Stimulated activated CD8-positive, alpha-beta memory T cell treated with anti-CD3 and anti-CD28 coated beads, Interleukin-4, amount 100 ng/mL, for 1 hour (primary cell): Measurements from ENCODE around the gene CIROP.

ENCODE experiments used
- DNase-seq, 2 donors: peaks; one replicate each; pipeline ENCODE4 v3.0.0-alpha.2; 2020; ENCODE audit warnings: low read depth in 2 of 2, low spot score in 1 of 2

Gene CIROP

GRCh38 chr14:23094666-23095195 lies 10.1 kb downstream of the CIROP start, which contains the start of gene ACIN1:
Gene ACIN1 (minus strand): TSS chr14:23095136. CDS start chr14:23095112, 24 bp downstream.
- DNase-seq, result peak; percentile 49 to 54

GRCh38 chr14:23093991-23094665 lies 10.7 kb downstream of the CIROP start:
- DNase-seq, result no peak

- DNase-seq, result no peak
Observed at GRCh38 chr14:23093526-23093925, 11.3 kb downstream of the CIROP start.

GRCh38 chr14:23093104-23093503 lies 11.7 kb downstream of the CIROP start:
- DNase-seq, result no peak

- no peak for DNase-seq
Observed at GRCh38 chr14:23091294-23092225, 13.2 kb downstream of the CIROP start.

- no peak for DNase-seq
Observed at GRCh38 chr14:23090254-23090636, 14.5 kb downstream of the CIROP start.

GRCh38 chr14:23089498-23090253 lies 15.1 kb downstream of the CIROP start:
- DNase-seq, result no peak

GRCh38 chr14:23086565-23086964 lies 18.2 kb downstream of the CIROP start:
- DNase-seq, result no peak

GRCh38 chr14:23085458-23085857 lies 19.3 kb downstream of the CIROP start:
- no peak for DNase-seq

- DNase-seq, result no peak
Observed at GRCh38 chr14:23080474-23080873, 24.3 kb downstream of the CIROP start.

GRCh38 chr14:23079716-23080115 lies 25.1 kb downstream of the CIROP start:
- DNase-seq, result no peak

GRCh38 chr14:23078692-23079116 lies 26.1 kb downstream of the CIROP start:
- DNase-seq, result no peak

- DNase-seq, result no peak
Observed at GRCh38 chr14:23077962-23078361, 26.8 kb downstream of the CIROP start.

- no peak for DNase-seq
Observed at GRCh38 chr14:23076785-23077408, 27.9 kb downstream of the CIROP start.

GRCh38 chr14:23074906-23075305 lies 29.9 kb downstream of the CIROP start:
- DNase-seq, result no peak

GRCh38 chr14:23071921-23072539 lies 32.8 kb downstream of the CIROP start:
- no peak for DNase-seq

GRCh38 chr14:23071244-23071920 lies 33.4 kb downstream of the CIROP start:
- peak; percentile 28 to 43 for DNase-seq

- DNase-seq, result no peak
Observed at GRCh38 chr14:23070262-23071129, 34.3 kb downstream of the CIROP start.

GRCh38 chr14:23069413-23069806 lies 35.4 kb downstream of the CIROP start:
- no peak for DNase-seq
